Colonic mucosa (tissue), 4 donors: ENCODE measurements around the gene ARSB. TPM values are rescaled to one million over a fixed set of nuclear protein-coding genes. Genes with fewer than 3 reads are reported as not detected.

ENCODE experiments used
- DNase-seq: peaks from one replicate; pipeline ENCODE4 v3.0.0-alpha.2; 2020
- H3K27ac ChIP-seq: fragments of 200-600 bp; one replicate; pipeline ENCODE4 v1.8.0; 2021
- H3K27me3 ChIP-seq: fragments of 200-600 bp; one replicate; pipeline ENCODE4 v1.8.0; 2021
- H3K36me3 ChIP-seq: fragments of 200-600 bp; one replicate; pipeline ENCODE4 v1.8.0; 2021
- H3K4me1 ChIP-seq: fragments of 200-600 bp; one replicate; pipeline ENCODE4 v1.8.0; 2021; ENCODE audit warnings: mild to moderate bottlenecking
- H3K4me3 ChIP-seq: fragments of 200-600 bp; one replicate; pipeline ENCODE4 v1.8.0; 2021
- H3K9ac ChIP-seq, 2 donors: one replicate each; pipeline ENCODE4 v1.7.0; 2013; ENCODE audit warnings: control low read depth in 2 of 2, low read depth in 2 of 2, low read length in 2 of 2
- H3K9me3 ChIP-seq: fragments of 200-600 bp; one replicate; pipeline ENCODE4 v1.8.0; 2021
- CTCF ChIP-seq: fragments of 200-600 bp; IDR thresholded peaks from one replicate; pipeline ENCODE4 v1.8.0; 2022; ENCODE audit warnings: antibody characterized with exemption, mild to moderate bottlenecking
- intact Hi-C: fragments of 100-400 bp; cut with DNase I; formaldehyde crosslinking; loops from one replicate; pipeline ENCODE4 v1.14.1; 2022
- total RNA-seq, 2 donors: library from RNA; stranded (reverse); fragmentation: NEBNext Ultra II Directional in 1 of 2; extraction: Animal tissue kit (Norgen Biotek cat#: 25700) in 1 of 2; gene quantifications; one replicate each; pipeline ENCODE4 v1.2.1, GENCODE V29; 2021
- donor health status: healthy.
- donor health status: DM: no; HTN: no; CAD: no.
- donor health status: DM: no; HTN: no; CAD: no.

ARSB gene
- total RNA-seq, 2 donors from 2014 or later: 10.1 to 11.4 TPM

GRCh38 chr5:79007872-79008271, 22.8 kb upstream of the ARSB start:
- no peak overlapping the region for H3K27ac ChIP-seq
- no peaks in the 10 kb centered on the region for H3K4me1 ChIP-seq
- H3K4me3 ChIP-seq: no peak overlapping the region
- H3K36me3 ChIP-seq: no peaks in the 10 kb centered on the region
- no peaks in the 10 kb centered on the region for H3K27me3 ChIP-seq
- DNase-seq: no peak
- TF ChIP-seq CTCF: no peak
- H3K9me3 ChIP-seq: no peaks in the 10 kb centered on the region
- intact Hi-C loops: no loop called here
- no peak overlapping the region for H3K9ac ChIP-seq

- TF ChIP-seq CTCF: no peak
- intact Hi-C loops: no loop called here
- no peak for DNase-seq
These were observed 21.0 kb upstream of the ARSB start for GRCh38 chr5:79005936-79006631.

GRCh38 chr5:79005151-79005550, 20.0 kb upstream of the ARSB start:
- H3K9ac ChIP-seq: no peak overlapping the region
- no peaks in the 10 kb centered on the region for H3K9me3 ChIP-seq
- H3K27me3 ChIP-seq: no peaks in the 10 kb centered on the region
- intact Hi-C loops: no loop called here
- no peak overlapping the region for H3K4me3 ChIP-seq
- H3K27ac ChIP-seq: no peak overlapping the region
- H3K36me3 ChIP-seq: no peaks in the 10 kb centered on the region
- H3K4me1 ChIP-seq: no peaks in the 10 kb centered on the region
- TF ChIP-seq CTCF: no peak
- DNase-seq: no peak

More at GRCh38 chr5:79005936-79006631, 21.0 kb upstream of the ARSB start:
- no peaks in the 10 kb centered on the region for H3K4me1 ChIP-seq
- no peak overlapping the region for H3K27ac ChIP-seq
- no peak overlapping the region for H3K4me3 ChIP-seq
- no peaks in the 10 kb centered on the region for H3K36me3 ChIP-seq
- no peak overlapping the region for H3K9ac ChIP-seq
- no peaks in the 10 kb centered on the region for H3K27me3 ChIP-seq
- no peaks in the 10 kb centered on the region for H3K9me3 ChIP-seq

GRCh38 chr5:79002374-79002773, 17.3 kb upstream of the ARSB start:
- H3K4me3 ChIP-seq: no peak overlapping the region
- no peaks in the 10 kb centered on the region for H3K36me3 ChIP-seq
- no peaks in the 10 kb centered on the region for H3K4me1 ChIP-seq
- intact Hi-C loops: no loop called here
- no peaks in the 10 kb centered on the region for H3K9me3 ChIP-seq
- no peak for DNase-seq
- no peak overlapping the region for H3K9ac ChIP-seq
- no peak for TF ChIP-seq CTCF
- H3K27me3 ChIP-seq: no peaks in the 10 kb centered on the region
- H3K27ac ChIP-seq: no peak overlapping the region

- no peaks in the 10 kb centered on the region for H3K4me1 ChIP-seq
- no peaks in the 10 kb centered on the region for H3K36me3 ChIP-seq
- no peak overlapping the region for H3K27ac ChIP-seq
- no peaks in the 10 kb centered on the region for H3K9me3 ChIP-seq
- TF ChIP-seq CTCF: no peak
- no peaks in the 10 kb centered on the region for H3K27me3 ChIP-seq
- H3K4me3 ChIP-seq: no peak overlapping the region
- DNase-seq: no peak
- intact Hi-C loops: no loop called here
- no peak overlapping the region for H3K9ac ChIP-seq
These were observed 16.4 kb upstream of the ARSB start for GRCh38 chr5:79001471-79001870.
